Uterus (tissue), 2 donors: ENCODE results near the gene KASH5.

Experiments
- CTCF ChIP-seq, 4 experiments: fragments of 200-600 bp in 2 of 4; fragments of 450-650 bp in 2 of 4; sonication (generic) in 2 of 4; IDR thresholded peaks; one replicate each; pipeline ENCODE4 v1.5.1; 2016 to 2019; ENCODE audit warnings: antibody characterized with exemption in 4 of 4, mild to moderate bottlenecking in 2 of 4, moderate library complexity in 1 of 4
- POLR2A ChIP-seq, 2 donors: fragments of 450-650 bp; IDR thresholded peaks; one replicate each; pipeline ENCODE4 v1.6.1; 2016; ENCODE audit warnings: antibody characterized with exemption in 2 of 2, mild to moderate bottlenecking in 1 of 2, moderate library complexity in 1 of 2

GRCh38 chr19:49456326-49456725 lies 68.3 kb downstream of the KASH5 start:
- TF ChIP-seq CTCF (IDR thresholded peaks at IDR 0.05) (no peak), POLR2A (IDR thresholded peaks at IDR 0.05) (no peak)
